Prostate gland (tissue), 2 donors: Measurements from ENCODE around the gene VGLL3.

Source experiments
- POLR2A ChIP-seq: fragments of 450-650 bp; IDR thresholded peaks from one replicate; pipeline ENCODE4 v1.6.1; 2016; ENCODE audit warnings: antibody characterized with exemption, mild to moderate bottlenecking
- POLR2AphosphoS5 ChIP-seq: sonication (generic); formaldehyde crosslinking; IDR thresholded peaks from one replicate; pipeline ENCODE4 v1.6.1; 2017; ENCODE audit warnings: antibody characterized with exemption
- TF ChIP-seq, protein P1 (sequence below), 4 experiments: fragments of 200-600 bp in 2 of 4; fragments of 450-650 bp in 2 of 4; sonication (generic) in 2 of 4; IDR thresholded peaks; 1 replicate in 3 of 4; 2 replicates in 1 of 4; pipeline ENCODE4 v1.5.1; 2016 to 2019; ENCODE audit warnings: antibody characterized with exemption in 4 of 4, mild to moderate bottlenecking in 2 of 4, moderate library complexity in 2 of 4

DNA sequence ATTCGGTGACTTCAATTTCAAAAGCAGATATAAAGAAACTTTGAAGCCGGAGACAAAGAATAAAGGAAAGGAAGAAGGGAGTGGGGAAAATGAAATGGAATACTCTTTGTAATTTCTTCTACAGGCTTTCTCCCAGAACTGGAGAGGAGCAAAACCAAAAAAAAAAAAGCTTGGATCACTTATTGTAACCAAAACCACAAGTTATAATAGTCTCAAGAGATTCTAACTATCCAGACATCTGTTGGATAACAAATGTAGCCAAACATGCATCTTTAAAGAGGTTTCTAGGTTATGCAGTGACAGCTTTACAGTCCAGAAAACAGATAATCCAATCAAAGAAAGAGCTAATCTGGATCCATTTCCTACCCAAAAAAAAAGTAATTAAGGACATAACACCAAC, 36.2 kb downstream of the VGLL3 start:
- TF ChIP-seq, protein P1, sequence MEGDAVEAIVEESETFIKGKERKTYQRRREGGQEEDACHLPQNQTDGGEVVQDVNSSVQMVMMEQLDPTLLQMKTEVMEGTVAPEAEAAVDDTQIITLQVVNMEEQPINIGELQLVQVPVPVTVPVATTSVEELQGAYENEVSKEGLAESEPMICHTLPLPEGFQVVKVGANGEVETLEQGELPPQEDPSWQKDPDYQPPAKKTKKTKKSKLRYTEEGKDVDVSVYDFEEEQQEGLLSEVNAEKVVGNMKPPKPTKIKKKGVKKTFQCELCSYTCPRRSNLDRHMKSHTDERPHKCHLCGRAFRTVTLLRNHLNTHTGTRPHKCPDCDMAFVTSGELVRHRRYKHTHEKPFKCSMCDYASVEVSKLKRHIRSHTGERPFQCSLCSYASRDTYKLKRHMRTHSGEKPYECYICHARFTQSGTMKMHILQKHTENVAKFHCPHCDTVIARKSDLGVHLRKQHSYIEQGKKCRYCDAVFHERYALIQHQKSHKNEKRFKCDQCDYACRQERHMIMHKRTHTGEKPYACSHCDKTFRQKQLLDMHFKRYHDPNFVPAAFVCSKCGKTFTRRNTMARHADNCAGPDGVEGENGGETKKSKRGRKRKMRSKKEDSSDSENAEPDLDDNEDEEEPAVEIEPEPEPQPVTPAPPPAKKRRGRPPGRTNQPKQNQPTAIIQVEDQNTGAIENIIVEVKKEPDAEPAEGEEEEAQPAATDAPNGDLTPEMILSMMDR (IDR thresholded peaks at IDR 0.05), result no peak
- TF ChIP-seq POLR2A (no peak), POLR2AphosphoS5 (no peak)
